GM19035 (cell line): ENCODE measurements around the gene PCDHB11.
"Not testable (repeated sequence)": the region's sequence is repeated elsewhere in the genome, so short reads cannot be mapped to it uniquely, and the experiment has no call there.

Source experiments
- ATAC-seq: cut with Tn5 transposase; IDR thresholded peaks from one replicate; pipeline ENCODE4 v1.9.1; 2021; ENCODE audit not compliant: unreplicated experiment

Gene PCDHB11

GRCh38 chr5:141199359-141200235 lies at the start of gene PCDHB11:
Gene PCDHB11 (plus strand): TSS chr5:141199627. CDS start chr5:141199775, 148 bp downstream.
- no peak for ATAC-seq

- no peak for ATAC-seq
These were observed 49.6 kb upstream of the PCDHB11 start, which contains the start of gene PCDHB6 for GRCh38 chr5:141149812-141150211. Gene PCDHB6 (plus strand): TSS chr5:141150057. CDS start chr5:141150258, 201 bp downstream.

GRCh38 chr5:141150224-141150992 lies 49.0 kb upstream of the PCDHB11 start:
- ATAC-seq = no peak

- ATAC-seq = no peak
These were observed 48.5 kb upstream of the PCDHB11 start for GRCh38 chr5:141150993-141151325.

GRCh38 chr5:141151632-141152031 lies 47.8 kb upstream of the PCDHB11 start:
- ATAC-seq = not testable (repeated sequence)

GRCh38 chr5:141152096-141152495 lies 47.3 kb upstream of the PCDHB11 start:
- not testable (repeated sequence) for ATAC-seq

GRCh38 chr5:141155540-141156374 lies 43.7 kb upstream of the PCDHB11 start:
- no peak for ATAC-seq

- ATAC-seq = not testable (repeated sequence)
These were observed 42.1 kb upstream of the PCDHB11 start for GRCh38 chr5:141157356-141157755.

GRCh38 chr5:141157901-141158300 lies 41.5 kb upstream of the PCDHB11 start:
- ATAC-seq = not testable (repeated sequence)

- ATAC-seq = no peak
These were observed 26.8 kb upstream of the PCDHB11 start, which contains the start of gene PCDHB7 for GRCh38 chr5:141172381-141173204. Gene PCDHB7 (plus strand): TSS chr5:141172644. CDS start chr5:141172836, 192 bp downstream.

- ATAC-seq = not testable (repeated sequence)
These were observed 24.9 kb upstream of the PCDHB11 start for GRCh38 chr5:141174291-141175104.

- ATAC-seq = no peak
These were observed 23.5 kb upstream of the PCDHB11 start for GRCh38 chr5:141175933-141176332.

GRCh38 chr5:141177577-141178191 lies 21.7 kb upstream of the PCDHB11 start, which contains the start of gene PCDHB8:
Gene PCDHB8 (plus strand): TSS chr5:141177790. CDS start chr5:141178035, 245 bp downstream.
- ATAC-seq = not testable (repeated sequence)

GRCh38 chr5:141179371-141179770 lies 20.1 kb upstream of the PCDHB11 start:
- not testable (repeated sequence) for ATAC-seq

- ATAC-seq = not testable (repeated sequence)
These were observed 19.6 kb upstream of the PCDHB11 start for GRCh38 chr5:141179876-141180275.

GRCh38 chr5:141180313-141180712 lies 19.1 kb upstream of the PCDHB11 start:
- ATAC-seq = no peak

GRCh38 chr5:141182248-141182647 lies 17.2 kb upstream of the PCDHB11 start, which contains the start of gene PCDHB16:
Gene PCDHB16 (plus strand): TSS chr5:141182387. CDS start chr5:141182560, 173 bp downstream.
- ATAC-seq = no peak

- not testable (repeated sequence) for ATAC-seq
These were observed 15.1 kb upstream of the PCDHB11 start for GRCh38 chr5:141184117-141184855.
